H1 (cell line): ENCODE results near the gene PACC1. TPM values are rescaled to one million over a fixed set of nuclear protein-coding genes. Genes with fewer than 3 reads are reported as not detected.

Experiments
- CTCF ChIA-PET: fragments of 300-600 bp; sonication (Branson Sonifier 250); formaldehyde crosslinking; loops from one replicate; lab custom pipeline; 2021; ENCODE audit not compliant: partially characterized antibody; lab: Charles Lee
- POLR2A ChIA-PET: fragments of 300-600 bp; sonication (Branson Sonifier 250); formaldehyde crosslinking; loops from one replicate; lab custom pipeline; 2021; ENCODE audit warnings: inconsistent platforms; ENCODE audit not compliant: partially characterized antibody; lab: Charles Lee
- DNase-seq, 2 experiments: peaks; one replicate each; pipeline versions ENCODE4 v3.0.0 to v3.0.0-alpha.2; 2010 to 2022; ENCODE audit warnings: low spot score in 2 of 2, low read depth in 1 of 2, mixed read lengths in 1 of 2
- FAIRE-seq: peaks from 2 replicates; lab custom pipeline; 2011; peaks lifted over from hg19 to GRCh38; lab: Jason Lieb, UNC
- H2AFZ ChIP-seq: 2 replicates; pipeline ENCODE4 v1.8.1; 2012; ENCODE audit warnings: low read length, inconsistent platforms
- H2AK5ac ChIP-seq: 2 replicates; pipeline ENCODE4 v1.6.1; 2013; ENCODE audit warnings: low read depth, low read length
- H2BK120ac ChIP-seq: replicated peaks from 2 replicates; pipeline ENCODE3; 2013; ENCODE audit warnings: low read depth, low read length, inconsistent platforms
- H2BK12ac ChIP-seq: 2 replicates; pipeline ENCODE4 v1.6.1; 2013; ENCODE audit warnings: low read depth, low read length
- H2BK15ac ChIP-seq: 2 replicates; pipeline ENCODE4 v1.6.1; 2013; ENCODE audit warnings: low read length
- H2BK20ac ChIP-seq: 2 replicates; pipeline ENCODE4 v1.6.1; 2013; ENCODE audit warnings: low read length
- H2BK5ac ChIP-seq: 2 replicates; pipeline ENCODE4 v1.6.1; 2013; ENCODE audit warnings: low read depth, low read length
- H3K14ac ChIP-seq: 2 replicates; pipeline ENCODE4 v1.6.1; 2013; ENCODE audit warnings: inconsistent platforms; ENCODE audit not compliant: insufficient read length
- H3K18ac ChIP-seq: 2 replicates; pipeline ENCODE4 v1.6.1; 2013; ENCODE audit warnings: low read length; ENCODE audit errors: extremely low read depth
- H3K23ac ChIP-seq: 2 replicates; pipeline ENCODE4 v1.6.1; 2013; ENCODE audit warnings: inconsistent platforms; ENCODE audit not compliant: insufficient read length
- H3K23me2 ChIP-seq: 2 replicates; pipeline ENCODE4 v1.6.1; 2013; ENCODE audit warnings: low read depth, low read length
- H3K27ac ChIP-seq: 2 replicates; pipeline ENCODE4 v1.6.1; 2011; ENCODE audit warnings: low read depth, low read length, inconsistent platforms
- H3K27me3 ChIP-seq, 4 experiments: replicated peaks in 1 of 4; 1 replicate in 1 of 4; 2 replicates in 3 of 4; pipeline versions ENCODE4 v1.6.1 to v1.8.1; 2011 to 2013; ENCODE audit warnings: low read length in 3 of 4, mild to moderate bottlenecking in 3 of 4, inconsistent platforms in 2 of 4, mixed read lengths in 2 of 4, moderate library complexity in 1 of 4; ENCODE audit not compliant: control insufficient read depth in 3 of 4, insufficient read depth in 3 of 4; ENCODE audit errors: extremely low read depth in 1 of 4
- H3K36me3 ChIP-seq, 4 experiments: 2 replicates each; pipeline versions ENCODE4 v1.6.1 to v1.8.1; 2011 to 2013; ENCODE audit warnings: mild to moderate bottlenecking in 4 of 4, low read length in 3 of 4, moderate library complexity in 2 of 4, control low read depth in 1 of 4, inconsistent platforms in 1 of 4; ENCODE audit not compliant: insufficient read depth in 4 of 4, control insufficient read depth in 2 of 4
- H3K4ac ChIP-seq: replicated peaks from 2 replicates; pipeline ENCODE3; 2013; ENCODE audit warnings: low read length, low read depth, mixed read lengths, inconsistent platforms; ENCODE audit not compliant: insufficient read length
- H3K4me1 ChIP-seq, 4 experiments: replicated peaks in 1 of 4; 1 replicate in 1 of 4; 2 replicates in 3 of 4; pipeline versions ENCODE4 v1.6.1 to v1.8.1; 2011 to 2013; ENCODE audit warnings: low read length in 3 of 4, inconsistent platforms in 2 of 4, mixed read lengths in 1 of 4; ENCODE audit not compliant: insufficient read depth in 4 of 4, control insufficient read depth in 3 of 4
- H3K4me2 ChIP-seq, 2 experiments: 2 replicates each; pipeline versions ENCODE4 v1.6.1 to v1.8.1; 2011 to 2013; ENCODE audit warnings: low read depth in 2 of 2, low read length in 2 of 2, control low read depth in 1 of 2, inconsistent platforms in 1 of 2, mild to moderate bottlenecking in 1 of 2; ENCODE audit not compliant: insufficient read depth in 1 of 2
- H3K4me3 ChIP-seq, 4 experiments: fragments of 200-600, 300-600 bp in 1 of 4; sonication (generic), shearing (Covaris generic), sonication (Bioruptor Twin) in 1 of 4; 2 replicates each; pipeline versions ENCODE4 v1.5.1 to v1.8.1; 2011 to 2016; ENCODE audit warnings: low read length in 4 of 4, low read depth in 3 of 4, control low read depth in 2 of 4, inconsistent platforms in 2 of 4, mild to moderate bottlenecking in 2 of 4, mixed read lengths in 1 of 4, moderate library complexity in 1 of 4; ENCODE audit not compliant: insufficient read depth in 2 of 4; ENCODE audit errors: extremely low read depth in 1 of 4
- H3K56ac ChIP-seq: replicated peaks from 2 replicates; pipeline ENCODE3; 2013; ENCODE audit warnings: low read depth, mild to moderate bottlenecking, mixed read lengths, low read length, inconsistent platforms; ENCODE audit not compliant: insufficient read length
- H3K79me1 ChIP-seq: 2 replicates; pipeline ENCODE4 v1.6.1; 2013; ENCODE audit warnings: low read depth, low read length, control low read depth
- H3K79me2 ChIP-seq, 2 experiments: 2 replicates each; pipeline versions ENCODE4 v1.6.1 to v1.8.1; 2012 to 2013; ENCODE audit warnings: low read length in 2 of 2, mild to moderate bottlenecking in 2 of 2, inconsistent platforms in 1 of 2; ENCODE audit not compliant: insufficient read depth in 2 of 2, control insufficient read depth in 1 of 2
- H3K9ac ChIP-seq, 4 experiments: replicated peaks in 1 of 4; 1 replicate in 1 of 4; 2 replicates in 3 of 4; pipeline versions ENCODE4 v1.6.1 to v1.8.1; 2011 to 2013; ENCODE audit warnings: low read depth in 3 of 4, low read length in 3 of 4, control low read depth in 2 of 4, mild to moderate bottlenecking in 2 of 4, moderate library complexity in 2 of 4, inconsistent platforms in 1 of 4; ENCODE audit errors: extremely low read depth in 1 of 4
- H3K9me3 ChIP-seq, 2 experiments: 2 replicates each; pipeline versions ENCODE4 v1.6.1 to v1.8.1; 2012 to 2013; ENCODE audit warnings: mild to moderate bottlenecking in 2 of 2, moderate library complexity in 2 of 2, control low read depth in 1 of 2, inconsistent platforms in 1 of 2, low read depth in 1 of 2, low read length in 1 of 2, mixed read lengths in 1 of 2; ENCODE audit not compliant: insufficient read depth in 2 of 2
- H4K20me1 ChIP-seq, 2 experiments: replicated peaks in 1 of 2; 2 replicates each; pipeline versions ENCODE3 to v1.8.1; 2011 to 2013; ENCODE audit warnings: inconsistent platforms in 2 of 2, low read length in 2 of 2, mild to moderate bottlenecking in 1 of 2; ENCODE audit not compliant: insufficient read depth in 2 of 2, control insufficient read depth in 1 of 2
- H4K5ac ChIP-seq: 2 replicates; pipeline ENCODE4 v1.6.1; 2013; ENCODE audit warnings: low read length, low read depth, mixed read lengths, inconsistent platforms; ENCODE audit not compliant: insufficient read length
- H4K8ac ChIP-seq: 2 replicates; pipeline ENCODE4 v1.8.0; 2013; ENCODE audit warnings: mild to moderate bottlenecking, moderate library complexity, low read length, inconsistent platforms; ENCODE audit not compliant: insufficient read depth; ENCODE audit errors: extremely low read depth
- H4K91ac ChIP-seq: replicated peaks from 2 replicates; pipeline ENCODE3; 2013; ENCODE audit warnings: low read length, mixed read lengths, inconsistent platforms; ENCODE audit not compliant: insufficient read length
- WGBS, 2 experiments: shearing (Covaris generic) in 1 of 2; methylation state at CpG; one replicate each; pipeline versions ENCODE4 v1.1.6 to v1.1.7; 2013 to 2015; ENCODE audit warnings: low lambda C conversion rate in 2 of 2, mixed read lengths in 2 of 2, inconsistent platforms in 1 of 2, low coverage in 1 of 2, missing lambda C conversion rate in 1 of 2; ENCODE audit not compliant: insufficient replicate concordance in 2 of 2, insufficient coverage in 1 of 2, insufficient read length in 1 of 2; ENCODE audit errors: extremely low coverage in 1 of 2, missing lambda C conversion rate in 1 of 2; 5-methylcytosine and 5-hydroxymethylcytosine counted together
- polyA plus RNA-seq, 7 experiments: library from polyadenylated mRNA; depleted of rRNA in 3 of 7; stranded (reverse) in 5 of 7; unstranded in 2 of 7; fragments of >200 nt in 5 of 7; fragments of 200-250 nt in 2 of 7; gene quantifications; 1 replicate in 5 of 7; 2 replicates in 1 of 7; 4 replicates in 1 of 7; pipeline versions ENCODE4 v1.2.1 to v1.2.3, GENCODE V29; 2011 to 2013; ENCODE audit warnings: missing spikeins in 2 of 7, mixed read lengths in 2 of 7
- total RNA-seq: library from RNA; stranded (reverse); fragmentation: NEBNext Ultra II Directional; extraction: Animal tissue kit (Norgen Biotek cat#: 25700); gene quantifications from 2 replicates; pipeline ENCODE4 v1.2.1, GENCODE V29; 2021

The PACC1 gene
- total and polyA plus RNA-seq, 2 of the 8 experiments (the other 6 are each of a cell fraction or from before 2014, with no cell fraction given) = 18.8 to 23.5 TPM

GRCh38 chr1:212460376-212460775 is 45.7 kb upstream of the PACC1 start:
- FAIRE-seq = no peak

More at GRCh38 chr1:212460376-212460775, 45.7 kb upstream of the PACC1 start:
- Histone ChIP-seq H4K5ac (no peak overlapping the region), H4K91ac (no peak overlapping the region), H3K27me3 (no peaks in the 10 kb centered on the region), H3K18ac (no peak overlapping the region), H4K8ac (no peak overlapping the region), H3K9ac (no peak overlapping the region), H3K9me3 (no peaks in the 10 kb centered on the region), H2BK120ac (no peak overlapping the region), H2BK20ac (no peak overlapping the region), H2BK12ac (no peak overlapping the region), H3K79me2 (no peaks in the 10 kb centered on the region), H3K4me2 (no peak overlapping the region), H2AFZ (no peak overlapping the region), H3K23me2 (no peaks in the 10 kb centered on the region), H3K4me1 (peaks cover 0 to 9% (median 1%) of the 10 kb centered on the region in 4 experiments; a peak in 2 of 7 replicates), H3K36me3 (no peaks in the 10 kb centered on the region), H3K27ac (no peak overlapping the region), H2BK15ac (no peak overlapping the region), H3K79me1 (no peaks in the 10 kb centered on the region), H3K23ac (no peak overlapping the region), H4K20me1 (no peaks in the 10 kb centered on the region), H2AK5ac (no peak overlapping the region), H3K4me3 (no peak overlapping the region), H2BK5ac (no peak overlapping the region), H3K4ac (no peak overlapping the region), H3K14ac (no peak overlapping the region), H3K56ac (no peak overlapping the region)
- WGBS, 2 experiments = 76% methylated on average over 9 of the region's 9 CpGs; no CpG with 5 or more reads in 1 of the 2 experiments
- ChIA-PET CTCF (interaction anchor here (0.8 to 2.0 kb wide), 5 partner anchors 19 to 204 kb away, joined by 3 to 6 read pairs (median 3); no protein-coding TSS in a partner anchor), POLR2A (interaction anchor here (0.9 to 1.2 kb wide), 2 partner anchors 11 to 148 kb away, joined by 3 read pairs; partner anchors contain the start of gene ATF3)
- no peak for DNase-seq
